ENCODE results near the gene MS4A3. TPM values are rescaled to one million over a fixed set of nuclear protein-coding genes. Genes with fewer than 3 reads are reported as not detected.
"Not testable (repeated sequence)": the region's sequence is repeated elsewhere in the genome, so short reads cannot be mapped to it uniquely, and the experiment has no call there.

Gene MS4A3
- polyA plus RNA-seq, 1 experiment: not detected

DNA sequence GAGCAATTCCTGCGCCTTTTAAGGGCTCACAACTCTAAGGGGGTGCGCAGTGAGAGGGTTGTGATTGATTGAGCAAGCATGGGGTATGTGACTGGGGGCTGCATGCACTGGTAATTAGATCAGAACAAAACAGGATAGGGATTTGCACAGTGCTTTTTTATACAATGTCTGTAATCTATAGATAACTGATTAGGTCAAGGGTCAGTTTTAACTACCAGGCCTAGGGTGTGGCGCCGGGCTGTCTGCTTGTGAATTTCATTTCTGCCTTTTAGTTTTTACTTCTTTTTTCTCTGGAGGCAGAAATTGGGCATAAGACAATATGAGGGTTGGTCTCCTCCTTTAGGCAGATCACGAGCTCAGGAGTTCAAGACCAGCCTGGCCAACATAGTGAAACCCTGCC, 52.2 kb downstream of the MS4A3 start:
- POLR2A ChIA-PET; CTCF ChIA-PET; DNase-seq (ENCODE audit: low read depth, low spot score); H3K27ac ChIP-seq (ENCODE audit: low read depth, low read length); H3K27me3 ChIP-seq (ENCODE audit: control insufficient read depth, insufficient read depth, low read length); H3K4me3 ChIP-seq (ENCODE audit: low read depth, low read length): not testable (repeated sequence)
- H3K9me3 ChIP-seq (ENCODE audit: control insufficient read depth, insufficient read depth, low read length): peaks cover 11% of the 10 kb centered on the region

DNA sequence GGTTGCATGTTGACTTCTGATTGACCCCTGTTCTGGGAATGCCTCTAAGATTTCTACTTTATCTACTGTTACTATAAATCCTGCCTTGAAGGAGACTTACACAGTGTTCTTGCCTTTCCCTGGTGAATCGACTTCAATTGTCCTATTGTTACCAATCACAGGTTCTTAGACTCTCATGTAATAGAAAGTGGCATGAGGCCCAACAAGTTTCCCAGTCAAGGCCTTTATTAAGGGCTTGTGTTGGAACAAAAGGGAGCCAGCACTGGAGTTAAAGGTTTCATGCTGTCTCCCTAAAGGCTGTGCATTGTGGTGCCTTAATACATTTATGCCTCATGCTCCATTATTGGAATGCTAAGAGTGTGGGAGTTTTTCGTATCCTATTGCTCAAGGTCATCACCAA, 55.3 kb downstream of the MS4A3 start:
- no peaks in the 10 kb centered on the region for H3K27me3 ChIP-seq (ENCODE audit: control insufficient read depth, insufficient read depth, low read length)
- peaks cover 16% of the 10 kb centered on the region for H3K9me3 ChIP-seq (ENCODE audit: control insufficient read depth, insufficient read depth, low read length)
- ChIA-PET CTCF (no interaction called here), POLR2A (no interaction called here)
- H3K27ac ChIP-seq (ENCODE audit: low read depth, low read length): no peak overlapping the region
- TF ChIP-seq, protein P1, sequence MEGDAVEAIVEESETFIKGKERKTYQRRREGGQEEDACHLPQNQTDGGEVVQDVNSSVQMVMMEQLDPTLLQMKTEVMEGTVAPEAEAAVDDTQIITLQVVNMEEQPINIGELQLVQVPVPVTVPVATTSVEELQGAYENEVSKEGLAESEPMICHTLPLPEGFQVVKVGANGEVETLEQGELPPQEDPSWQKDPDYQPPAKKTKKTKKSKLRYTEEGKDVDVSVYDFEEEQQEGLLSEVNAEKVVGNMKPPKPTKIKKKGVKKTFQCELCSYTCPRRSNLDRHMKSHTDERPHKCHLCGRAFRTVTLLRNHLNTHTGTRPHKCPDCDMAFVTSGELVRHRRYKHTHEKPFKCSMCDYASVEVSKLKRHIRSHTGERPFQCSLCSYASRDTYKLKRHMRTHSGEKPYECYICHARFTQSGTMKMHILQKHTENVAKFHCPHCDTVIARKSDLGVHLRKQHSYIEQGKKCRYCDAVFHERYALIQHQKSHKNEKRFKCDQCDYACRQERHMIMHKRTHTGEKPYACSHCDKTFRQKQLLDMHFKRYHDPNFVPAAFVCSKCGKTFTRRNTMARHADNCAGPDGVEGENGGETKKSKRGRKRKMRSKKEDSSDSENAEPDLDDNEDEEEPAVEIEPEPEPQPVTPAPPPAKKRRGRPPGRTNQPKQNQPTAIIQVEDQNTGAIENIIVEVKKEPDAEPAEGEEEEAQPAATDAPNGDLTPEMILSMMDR (IDR thresholded peaks at IDR 0.05; ENCODE audit: low read depth, low read length): no peak
- no peak overlapping the region for H3K4me3 ChIP-seq (ENCODE audit: low read depth, low read length)
- DNase-seq (ENCODE audit: low read depth, low spot score): no peak

DNA sequence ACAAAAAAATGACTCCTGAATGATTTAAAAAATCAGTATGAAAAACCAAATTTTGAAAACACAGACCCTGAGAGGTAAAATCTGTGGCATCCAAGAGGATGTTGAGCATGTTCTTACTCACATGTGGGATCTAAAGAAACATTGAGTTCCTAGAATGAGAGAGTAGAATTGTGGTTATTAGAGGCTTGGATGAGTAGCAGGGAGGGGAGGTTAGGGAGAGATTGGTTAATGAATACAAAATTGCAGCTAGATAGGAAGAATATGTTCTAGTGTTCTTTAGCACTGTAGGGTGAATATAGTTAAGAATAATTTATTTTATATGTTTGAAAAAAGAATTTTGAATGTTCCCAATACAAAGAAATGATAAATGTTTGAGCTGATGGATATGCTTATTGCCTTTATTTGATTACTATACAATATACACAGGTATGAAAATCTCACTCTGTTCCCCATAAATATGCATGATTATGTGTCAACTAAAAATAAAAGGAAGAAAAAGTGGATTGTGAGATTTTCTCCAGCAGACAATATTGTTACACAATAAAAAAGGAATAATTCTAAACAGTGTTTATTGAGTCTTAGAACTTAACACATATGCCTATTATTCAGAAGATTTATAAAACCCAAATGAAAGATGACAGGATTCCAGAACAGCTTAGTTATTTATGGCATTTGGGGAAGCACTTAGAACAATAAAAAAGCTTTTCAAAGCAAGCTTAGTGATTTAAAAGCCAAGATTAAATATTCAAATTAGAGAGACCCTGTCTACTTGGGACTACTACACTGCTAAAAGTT, 60.7 kb downstream of the MS4A3 start:
- Histone ChIP-seq H3K4me3 (ENCODE audit: low read depth, low read length) (no peak overlapping the region), H3K9me3 (ENCODE audit: control insufficient read depth, insufficient read depth, low read length) (peaks cover 11% of the 10 kb centered on the region), H3K27me3 (ENCODE audit: control insufficient read depth, insufficient read depth, low read length) (no peaks in the 10 kb centered on the region), H3K27ac (ENCODE audit: low read depth, low read length) (no peak overlapping the region)
- DNase-seq (ENCODE audit: low read depth, low spot score): no peak
- TF ChIP-seq, protein P1 (IDR thresholded peaks at IDR 0.05; ENCODE audit: low read depth, low read length): no peak
- CTCF ChIA-PET: no interaction called here
- POLR2A ChIA-PET: no interaction called here

DNA sequence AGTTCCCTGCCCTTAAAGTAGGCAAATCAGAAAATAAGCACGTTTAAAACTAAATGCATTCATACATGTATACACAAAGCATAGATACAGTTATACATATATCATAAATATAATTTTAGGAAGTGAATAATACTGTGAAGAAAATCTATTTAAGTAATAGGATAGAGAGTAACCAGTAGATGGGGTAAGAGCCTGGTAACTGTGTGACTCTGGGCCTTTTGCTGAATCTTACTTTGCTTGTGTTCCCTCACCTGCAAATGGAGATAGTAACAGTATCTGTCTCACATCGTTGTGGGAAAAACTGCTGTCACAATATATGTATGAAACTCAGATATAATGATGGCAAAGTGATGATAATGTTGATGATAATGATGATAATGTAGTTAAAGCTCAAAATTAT, 61.9 kb downstream of the MS4A3 start:
- POLR2A ChIA-PET: no interaction called here
- H3K4me3 ChIP-seq (ENCODE audit: low read depth, low read length): no peak overlapping the region
- TF ChIP-seq, protein P1 (IDR thresholded peaks at IDR 0.05; ENCODE audit: low read depth, low read length): no peak

DNA sequence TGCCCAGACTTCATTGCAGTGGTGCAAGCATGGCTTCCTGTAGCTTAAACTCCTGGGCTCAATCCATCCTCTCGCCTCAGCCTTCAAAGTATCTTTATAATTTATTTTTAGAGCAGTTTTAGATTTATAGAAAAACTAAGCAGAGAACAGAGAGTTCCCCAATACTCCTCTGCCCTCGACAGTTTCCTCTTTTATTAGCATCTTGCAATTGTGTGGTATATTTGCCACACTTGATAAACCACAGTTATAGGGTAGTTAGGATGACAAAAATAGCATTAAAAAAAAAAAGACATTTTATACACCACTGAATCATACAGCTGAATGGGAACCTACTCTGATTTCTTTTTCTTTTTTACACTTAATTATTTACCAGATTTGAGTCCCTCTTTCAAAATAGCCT, 63.2 kb downstream of the MS4A3 start:
- POLR2A ChIA-PET: no interaction called here

More for the DNA sequence above, 61.9 kb downstream of the MS4A3 start:
- DNase-seq (ENCODE audit: low read depth, low spot score): no peak
- peaks cover 11% of the 10 kb centered on the region for H3K9me3 ChIP-seq (ENCODE audit: control insufficient read depth, insufficient read depth, low read length)
- no peak overlapping the region for H3K27ac ChIP-seq (ENCODE audit: low read depth, low read length)
- no peaks in the 10 kb centered on the region for H3K27me3 ChIP-seq (ENCODE audit: control insufficient read depth, insufficient read depth, low read length)
- CTCF ChIA-PET: no interaction called here

More for the DNA sequence above, 63.2 kb downstream of the MS4A3 start:
- H3K27me3 ChIP-seq (ENCODE audit: control insufficient read depth, insufficient read depth, low read length): no peaks in the 10 kb centered on the region
- H3K9me3 ChIP-seq (ENCODE audit: control insufficient read depth, insufficient read depth, low read length): peaks cover 9% of the 10 kb centered on the region; the same call in 1 of the 2 replicates
- no peak overlapping the region for H3K4me3 ChIP-seq (ENCODE audit: low read depth, low read length)
- TF ChIP-seq, protein P1 (IDR thresholded peaks at IDR 0.05; ENCODE audit: low read depth, low read length): no peak
- H3K27ac ChIP-seq (ENCODE audit: low read depth, low read length): no peak overlapping the region
- DNase-seq (ENCODE audit: low read depth, low spot score): no peak
- CTCF ChIA-PET: no interaction called here

Other genes starting within 250 kb of the MS4A3 start
- gene MRPL16, start 245.9 kb upstream of the MS4A3 start, polyA plus RNA-seq (2011; rRNA removed): 65.0 and 72.3 TPM in 2 replicates
- not detected in 2 replicates for gene CBLIF, start 211.2 kb upstream of the MS4A3 start, polyA plus RNA-seq (2011; rRNA removed)
- not detected in 2 replicates for gene TCN1, start 190.2 kb upstream of the MS4A3 start, polyA plus RNA-seq (2011; rRNA removed)
- gene OOSP3, start 177.9 kb upstream of the MS4A3 start, polyA plus RNA-seq (2011; rRNA removed): not detected in 2 replicates
- gene OOSP1, start 118.2 kb upstream of the MS4A3 start, polyA plus RNA-seq (2011; rRNA removed): not detected in 2 replicates
- gene OOSP4A, start 92.6 kb upstream of the MS4A3 start, polyA plus RNA-seq (2011; rRNA removed): not detected in 2 replicates
- gene OOSP4B, start 39.5 kb upstream of the MS4A3 start, polyA plus RNA-seq (2011; rRNA removed): not detected in 2 replicates
- gene OOSP2, start 16.3 kb upstream of the MS4A3 start, polyA plus RNA-seq (2011; rRNA removed): not detected in 2 replicates
- gene MS4A2, start 32.0 kb downstream of the MS4A3 start, polyA plus RNA-seq (2011; rRNA removed): not detected in 2 replicates
- not detected in 2 replicates for gene MS4A6A, start 126.4 kb downstream of the MS4A3 start, polyA plus RNA-seq (2011; rRNA removed)
- not detected in 2 replicates for gene MS4A4E, start 186.5 kb downstream of the MS4A3 start, polyA plus RNA-seq (2011; rRNA removed)
- gene MS4A4A, start 224.0 kb downstream of the MS4A3 start, polyA plus RNA-seq (2011; rRNA removed): not detected in 2 replicates

All from AG04450 (cell line).